Panc1 (cell line): ENCODE data around the gene EPB41L4B. TPM values are rescaled to one million over a fixed set of nuclear protein-coding genes. Genes with fewer than 3 reads are reported as not detected.

ENCODE experiments used
- ATAC-seq: fragments of 200-7000 bp; cut with Tn5 transposase; 2 replicates; pipeline ENCODE4 v1.9.1; 2020; ENCODE audit warnings: mild to moderate bottlenecking, moderate library complexity
- Bru-seq: library from RNA; stranded (reverse); fragments of 400-500 nt; gene quantifications from one replicate; lab custom pipeline; 2021; lab: Mats Ljungman, UMichigan
- BruChase-seq, 2 experiments: library from RNA; stranded (reverse); fragments of 400-500 nt; gene quantifications; one replicate each; lab custom pipeline; 2021; lab: Mats Ljungman, UMichigan
- BruUV-seq: library from RNA; stranded (reverse); fragments of 400-500 nt; replicated peaks from 2 replicates; lab custom pipeline; 2021; lab: Mats Ljungman, UMichigan
- CTCF ChIA-PET: fragments of 300-600 bp; sonication (Branson Sonifier 250); formaldehyde crosslinking; loops from one replicate; lab custom pipeline; 2022; ENCODE audit warnings: antibody characterized with exemption; lab: Charles Lee
- POLR2A ChIA-PET: fragments of 300-600 bp; sonication (Branson Sonifier 250); formaldehyde crosslinking; loops from one replicate; lab custom pipeline; 2022; ENCODE audit warnings: antibody characterized with exemption; lab: Charles Lee
- DNase-seq: peaks from one replicate; pipeline ENCODE4 v3.0.0-alpha.2; 2010; ENCODE audit warnings: low read depth, low spot score
- H3K27ac ChIP-seq: 2 replicates; pipeline ENCODE4 v1.5.1; 2011; ENCODE audit warnings: mild to moderate bottlenecking, low read length, inconsistent platforms
- H3K27me3 ChIP-seq: fragments of 200-500 bp; sonication (Bioruptor generic); 2 replicates; pipeline ENCODE4 v1.6.0; 2014; ENCODE audit warnings: low read length, inconsistent platforms; ENCODE audit not compliant: control insufficient read depth, insufficient read depth
- H3K36me3 ChIP-seq: fragments of 200-500 bp; sonication (Bioruptor generic); 2 replicates; pipeline ENCODE4 v1.5.1; 2014; ENCODE audit warnings: inconsistent platforms, mild to moderate bottlenecking, low read length, moderate library complexity; ENCODE audit not compliant: control insufficient read depth, insufficient read depth
- H3K4me1 ChIP-seq: 2 replicates; pipeline ENCODE4 v1.5.1; 2011; ENCODE audit warnings: inconsistent platforms, mild to moderate bottlenecking, low read length, moderate library complexity; ENCODE audit not compliant: control insufficient read depth, insufficient read depth
- H3K4me3 ChIP-seq, 2 experiments: 2 replicates each; pipeline ENCODE4 v1.5.1; 2011 to 2012; ENCODE audit warnings: low read depth in 2 of 2, low read length in 2 of 2, mild to moderate bottlenecking in 2 of 2, inconsistent platforms in 1 of 2, moderate library complexity in 1 of 2
- H3K9me3 ChIP-seq: fragments of 200-500 bp; sonication (Bioruptor generic); 2 replicates; pipeline ENCODE4 v1.5.1; 2014; ENCODE audit warnings: low read depth, mild to moderate bottlenecking, inconsistent platforms, low read length, moderate library complexity; ENCODE audit not compliant: control insufficient read depth, insufficient read depth
- CTCF ChIP-seq: fragments of 450-650 bp; IDR thresholded peaks from 2 replicates; pipeline ENCODE4 v1.5.1; 2017; ENCODE audit warnings: mild to moderate bottlenecking
- POLR2AphosphoS5 ChIP-seq: IDR thresholded peaks from 2 replicates; pipeline ENCODE4 v1.6.1; 2012; ENCODE audit warnings: mild to moderate bottlenecking, low read depth, low read length, moderate library complexity
- SIN3A ChIP-seq: IDR thresholded peaks from 2 replicates; pipeline ENCODE4 v1.6.1; 2012; ENCODE audit warnings: low read depth, mild to moderate bottlenecking, low read length, moderate library complexity, borderline replicate concordance; ENCODE audit not compliant: insufficient read depth
- TCF7L2 ChIP-seq: IDR thresholded peaks from 2 replicates; pipeline ENCODE4 v1.6.1; 2011; ENCODE audit warnings: mild to moderate bottlenecking, low read depth, low read length, inconsistent platforms
- in situ Hi-C: cut with HindIII; loops from 2 replicates; pipeline ENCODE4 v1.10.0; 2016; ENCODE audit warnings: low sequenced_read_pairs, low pct_unique_long_range_greater_than_20kb
- intact Hi-C: fragments of 100-400 bp; cut with micrococcal nuclease; formaldehyde crosslinking; loops from one replicate; pipeline ENCODE4 v1.10.0; 2022; ENCODE audit not compliant: unreplicated experiment
- long read RNA-seq: library from polyadenylated mRNA; unstranded; transcript quantifications from one replicate; pipeline ENCODE4 v2.0.0, GENCODE V29; 2021; ENCODE audit not compliant: unreplicated experiment
- polyA plus RNA-seq: library from polyadenylated mRNA; unstranded; fragments of >200 nt; gene quantifications from one replicate; pipeline ENCODE4 v1.2.1, GENCODE V29; 2012; ENCODE audit warnings: missing spikeins; ENCODE audit not compliant: insufficient read length
- total RNA-seq: library from RNA; stranded (reverse); gene quantifications from one replicate; pipeline ENCODE4 v1.2.1, GENCODE V29; 2021; ENCODE audit not compliant: unreplicated experiment
- TF ChIP-seq, protein P1 (sequence below), 2 experiments: IDR thresholded peaks; 2 replicates each; pipeline ENCODE4 v1.6.1; 2011 to 2012; ENCODE audit warnings: low read depth in 2 of 2, control low read depth in 1 of 2, low read length in 1 of 2, mild to moderate bottlenecking in 1 of 2, moderate library complexity in 1 of 2; ENCODE audit not compliant: insufficient read depth in 1 of 2

The EPB41L4B gene
- total RNA-seq (27.8 TPM), Bru-seq, nascent RNA (percentile 75 among the genes with signal in this experiment), BruChase-seq, experiment 1, labeled RNA remaining after a 2-hour chase (percentile 65 among the genes with signal in this experiment), BruChase-seq, experiment 2, labeled RNA remaining after a 6-hour chase (percentile 69 among the genes with signal in this experiment)
- 20.2 TPM for polyA plus RNA-seq
- long read RNA-seq, full-length matches to known transcripts: 149 of 182 reads
- long read RNA-seq, partial matches to known transcripts: 8 of 182 reads
- long read RNA-seq, other reads (novel, unspliced or antisense): 25 of 182 reads

GRCh38 chr9:109320742-109321448, at the start of gene EPB41L4B:
Gene EPB41L4B (minus strand): TSS chr9:109321059. CDS start chr9:109320446, 613 bp downstream.
- TF ChIP-seq TCF7L2 (no peak), SIN3A (peak; percentile 70; the same call in 1 of the 2 replicates), CTCF (peak; percentile 90), POLR2AphosphoS5 (no peak)
- TF ChIP-seq, protein P1, sequence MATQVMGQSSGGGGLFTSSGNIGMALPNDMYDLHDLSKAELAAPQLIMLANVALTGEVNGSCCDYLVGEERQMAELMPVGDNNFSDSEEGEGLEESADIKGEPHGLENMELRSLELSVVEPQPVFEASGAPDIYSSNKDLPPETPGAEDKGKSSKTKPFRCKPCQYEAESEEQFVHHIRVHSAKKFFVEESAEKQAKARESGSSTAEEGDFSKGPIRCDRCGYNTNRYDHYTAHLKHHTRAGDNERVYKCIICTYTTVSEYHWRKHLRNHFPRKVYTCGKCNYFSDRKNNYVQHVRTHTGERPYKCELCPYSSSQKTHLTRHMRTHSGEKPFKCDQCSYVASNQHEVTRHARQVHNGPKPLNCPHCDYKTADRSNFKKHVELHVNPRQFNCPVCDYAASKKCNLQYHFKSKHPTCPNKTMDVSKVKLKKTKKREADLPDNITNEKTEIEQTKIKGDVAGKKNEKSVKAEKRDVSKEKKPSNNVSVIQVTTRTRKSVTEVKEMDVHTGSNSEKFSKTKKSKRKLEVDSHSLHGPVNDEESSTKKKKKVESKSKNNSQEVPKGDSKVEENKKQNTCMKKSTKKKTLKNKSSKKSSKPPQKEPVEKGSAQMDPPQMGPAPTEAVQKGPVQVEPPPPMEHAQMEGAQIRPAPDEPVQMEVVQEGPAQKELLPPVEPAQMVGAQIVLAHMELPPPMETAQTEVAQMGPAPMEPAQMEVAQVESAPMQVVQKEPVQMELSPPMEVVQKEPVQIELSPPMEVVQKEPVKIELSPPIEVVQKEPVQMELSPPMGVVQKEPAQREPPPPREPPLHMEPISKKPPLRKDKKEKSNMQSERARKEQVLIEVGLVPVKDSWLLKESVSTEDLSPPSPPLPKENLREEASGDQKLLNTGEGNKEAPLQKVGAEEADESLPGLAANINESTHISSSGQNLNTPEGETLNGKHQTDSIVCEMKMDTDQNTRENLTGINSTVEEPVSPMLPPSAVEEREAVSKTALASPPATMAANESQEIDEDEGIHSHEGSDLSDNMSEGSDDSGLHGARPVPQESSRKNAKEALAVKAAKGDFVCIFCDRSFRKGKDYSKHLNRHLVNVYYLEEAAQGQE (IDR thresholded peaks at IDR 0.05; ENCODE audit: insufficient read depth in 1 of 2, low read depth in 2 of 2, low read length in 1 of 2): no peak
- no TSS peak for BruUV-seq
- ATAC-seq (peak; percentile 83), DNase-seq (peak; percentile 48)
- Histone ChIP-seq H3K27me3 (no peaks in the 10 kb centered on the region), H3K9me3 (no peaks in the 10 kb centered on the region), H3K4me1 (peaks cover 22% of the 10 kb centered on the region), H3K36me3 (no peaks in the 10 kb centered on the region), H3K4me3 (peak within 1 kb of the TSS; percentile 53 to 61), H3K27ac (peak within 1 kb of the TSS; percentile 90)
- in situ Hi-C loops: no loop called here
- ChIA-PET CTCF (interaction anchor here (0.7 kb wide), 1 partner anchor 17 kb away, joined by 3 read pairs; no protein-coding TSS in a partner anchor), POLR2A (no interaction called here)
- intact Hi-C loops: loop anchor here (5.0 kb wide), 2 partner anchors 129 to 309 kb away; partner anchors contain the start of gene CTNNAL1

GRCh38 chr9:109369285-109369684, 48.4 kb upstream of the EPB41L4B start:
- ChIA-PET POLR2A (interaction anchor here (0.5 to 0.6 kb wide), 2 partner anchors 38 to 101 kb away, joined by 3 to 5 read pairs; no protein-coding TSS in a partner anchor), CTCF (interaction anchor here (0.6 kb wide), 1 partner anchor 197 kb away, joined by 5 read pairs; no protein-coding TSS in a partner anchor)
- H3K9me3 ChIP-seq: no peaks in the 10 kb centered on the region
- no peak for DNase-seq
- no peak for TF ChIP-seq SIN3A
- no peak for TF ChIP-seq CTCF
- TF ChIP-seq POLR2AphosphoS5: no peak
- no peak for TF ChIP-seq TCF7L2
- TF ChIP-seq, protein P1 (IDR thresholded peaks at IDR 0.05; ENCODE audit: insufficient read depth in 1 of 2, low read depth in 2 of 2, low read length in 1 of 2): no peak
- in situ Hi-C loops (no loop called here), intact Hi-C loops (no loop called here)
- H3K27ac ChIP-seq: no peak overlapping the region
- no peaks in the 10 kb centered on the region for H3K27me3 ChIP-seq
- H3K36me3 ChIP-seq: no peaks in the 10 kb centered on the region
- H3K4me3 ChIP-seq: no peak overlapping the region
- ATAC-seq: no peak
- no peaks in the 10 kb centered on the region for H3K4me1 ChIP-seq
- no TSS peak for BruUV-seq
